Gastroesophageal sphincter (tissue), 4 donors: ENCODE results near the gene SYT11. TPM values are rescaled to one million over a fixed set of nuclear protein-coding genes. Genes with fewer than 3 reads are reported as not detected.

ENCODE experiments used
- ATAC-seq: fragments of 150-250 bp; one replicate; pipeline ENCODE4 v1.9.1; 2016; ENCODE audit warnings: mild to moderate bottlenecking, moderate library complexity
- H3K27ac ChIP-seq, 4 donors: fragments of 200-600 bp; sonication (generic) in 3 of 4; 1 replicate in 3 of 4; 2 replicates in 1 of 4; pipeline ENCODE4 v1.5.1; 2016 to 2019
- H3K27me3 ChIP-seq: fragments of 200-600 bp; sonication (generic); one replicate; pipeline ENCODE4 v1.5.1; 2019
- H3K36me3 ChIP-seq, 2 donors: fragments of 200-600 bp; sonication (generic); one replicate each; pipeline ENCODE4 v1.5.1; 2019; ENCODE audit warnings: control low read depth in 1 of 2
- H3K4me1 ChIP-seq, 3 donors: fragments of 200-600 bp; sonication (generic); 1 replicate in 2 of 3; 2 replicates in 1 of 3; pipeline ENCODE4 v1.5.1; 2016 to 2019; ENCODE audit warnings: control low read depth in 2 of 3
- H3K4me3 ChIP-seq, 2 donors: fragments of 200-600 bp; sonication (generic); one replicate each; pipeline ENCODE4 v1.5.1; 2019; ENCODE audit warnings: mild to moderate bottlenecking in 1 of 2, moderate library complexity in 1 of 2
- H3K9me3 ChIP-seq, 3 donors: fragments of 200-600 bp; sonication (generic); one replicate each; pipeline ENCODE4 v1.5.1; 2017 to 2019; ENCODE audit warnings: control low read depth in 2 of 3
- CTCF ChIP-seq, 4 experiments: fragments of 200-600 bp in 2 of 4; fragments of 450-650 bp in 2 of 4; sonication (generic) in 1 of 4; IDR thresholded peaks; one replicate each; pipeline ENCODE4 v1.5.1; 2017 to 2019; ENCODE audit warnings: antibody characterized with exemption in 4 of 4, mild to moderate bottlenecking in 2 of 4, moderate library complexity in 2 of 4
- EP300 ChIP-seq: sonication (generic); formaldehyde crosslinking; IDR thresholded peaks from one replicate; pipeline ENCODE4 v1.6.1; 2017; ENCODE audit warnings: antibody characterized with exemption, mild to moderate bottlenecking
- POLR2A ChIP-seq, 2 donors: fragments of 450-650 bp; IDR thresholded peaks; one replicate each; pipeline ENCODE4 v1.6.1; 2017; ENCODE audit warnings: antibody characterized with exemption in 2 of 2, mild to moderate bottlenecking in 2 of 2, moderate library complexity in 1 of 2
- POLR2AphosphoS5 ChIP-seq: sonication (generic); formaldehyde crosslinking; IDR thresholded peaks from one replicate; pipeline ENCODE4 v1.6.1; 2017; ENCODE audit warnings: antibody characterized with exemption
- WGBS, 2 donors: methylation state at CpG; one replicate each; pipeline ENCODE4 v1.1.5; 2018; ENCODE audit warnings: low coverage in 1 of 2; 5-methylcytosine and 5-hydroxymethylcytosine counted together
- total RNA-seq, 4 donors: library from RNA; depleted of rRNA; stranded (reverse); fragments of >200 nt; gene quantifications; one replicate each; pipeline ENCODE4 v1.1.0, GENCODE V29; 2016

Gene SYT11
- total RNA-seq, 4 donors from 2014 or later, result 10.4 to 25.7 (median 19.7) TPM

GRCh38 chr1:155873860-155874259 lies 14.5 kb downstream of the SYT11 start:
- H3K9me3 ChIP-seq, result no peaks in the 10 kb centered on the region
- TF ChIP-seq EP300 (no peak), POLR2AphosphoS5 (no peak), POLR2A (IDR thresholded peaks at IDR 0.05) (no peak), CTCF (IDR thresholded peaks at IDR 0.05) (no peak)
- 68% methylated on average over 2 of the region's 9 CpGs; no CpG with 5 or more reads in 1 of the 2 donors for WGBS, 2 donors
- ATAC-seq, result no peak
- H3K36me3 ChIP-seq, result no peaks in the 10 kb centered on the region
- no peaks in the 10 kb centered on the region for H3K27me3 ChIP-seq
- H3K4me3 ChIP-seq, result no peak overlapping the region
- H3K27ac ChIP-seq, result no peak overlapping the region
- peaks cover 0 to 20% (median 0%) of the 10 kb centered on the region in 3 donors for H3K4me1 ChIP-seq

GRCh38 chr1:155877945-155878344 lies 18.6 kb downstream of the SYT11 start:
- Histone ChIP-seq H3K36me3 (peaks cover 0 to 31% of the 10 kb centered on the region in 2 donors), H3K9me3 (no peaks in the 10 kb centered on the region), H3K4me1 (peaks cover 0 to 6% (median 0%) of the 10 kb centered on the region in 3 donors), H3K27ac (no peak overlapping the region), H3K4me3 (no peak overlapping the region), H3K27me3 (no peaks in the 10 kb centered on the region)
- no peak for ATAC-seq
- TF ChIP-seq POLR2AphosphoS5 (no peak), CTCF (IDR thresholded peaks at IDR 0.05) (no peak)
- WGBS, 2 donors, result 100% methylated on average over 1 of the region's 2 CpGs

- H3K27me3 ChIP-seq, result no peaks in the 10 kb centered on the region
- 100% methylated on average over 2 of the region's 2 CpGs; no CpG with 5 or more reads in 1 of the 2 donors for WGBS, 2 donors
- H3K27ac ChIP-seq, result no peak overlapping the region
- no peak for ATAC-seq
- no peaks in the 10 kb centered on the region for H3K9me3 ChIP-seq
- H3K4me3 ChIP-seq, result no peak overlapping the region
- H3K4me1 ChIP-seq, result no peaks in the 10 kb centered on the region
- peaks cover 0 to 39% of the 10 kb centered on the region in 2 donors for H3K36me3 ChIP-seq
- TF ChIP-seq POLR2AphosphoS5, result no peak
- no peak for TF ChIP-seq CTCF (IDR thresholded peaks at IDR 0.05)
Observed at GRCh38 chr1:155880251-155880650, 20.9 kb downstream of the SYT11 start.

GRCh38 chr1:155880950-155881349 lies 21.6 kb downstream of the SYT11 start:
- no peak for ATAC-seq
- Histone ChIP-seq H3K4me3 (no peak overlapping the region), H3K36me3 (peaks cover 0 to 39% of the 10 kb centered on the region in 2 donors), H3K27me3 (no peaks in the 10 kb centered on the region), H3K27ac (no peak overlapping the region), H3K4me1 (no peaks in the 10 kb centered on the region), H3K9me3 (no peaks in the 10 kb centered on the region)
- WGBS, 2 donors, result 85 to 89% methylated on average over 5 to 6 of the region's 6 CpGs
- no peak for TF ChIP-seq EP300
- TF ChIP-seq POLR2AphosphoS5, result no peak
- TF ChIP-seq POLR2A (IDR thresholded peaks at IDR 0.05), result no peak
- no peak for TF ChIP-seq CTCF (IDR thresholded peaks at IDR 0.05)

- peaks cover 0 to 39% of the 10 kb centered on the region in 2 donors for H3K36me3 ChIP-seq
- no peaks in the 10 kb centered on the region for H3K9me3 ChIP-seq
- no peaks in the 10 kb centered on the region for H3K4me1 ChIP-seq
- no peak overlapping the region for H3K4me3 ChIP-seq
- H3K27me3 ChIP-seq, result no peaks in the 10 kb centered on the region
- TF ChIP-seq POLR2AphosphoS5, result no peak
- no peak for TF ChIP-seq EP300
- no peak for TF ChIP-seq CTCF (IDR thresholded peaks at IDR 0.05)
- H3K27ac ChIP-seq, result no peak overlapping the region
- ATAC-seq, result no peak
Observed at GRCh38 chr1:155882235-155882634, 22.9 kb downstream of the SYT11 start.
